ENCODE results near the gene RBM15B.

The RBM15B gene

GRCh38 chr3:51408021-51408420 is 16.9 kb downstream of the RBM15B start:
- TF ChIP-seq, protein P1, sequence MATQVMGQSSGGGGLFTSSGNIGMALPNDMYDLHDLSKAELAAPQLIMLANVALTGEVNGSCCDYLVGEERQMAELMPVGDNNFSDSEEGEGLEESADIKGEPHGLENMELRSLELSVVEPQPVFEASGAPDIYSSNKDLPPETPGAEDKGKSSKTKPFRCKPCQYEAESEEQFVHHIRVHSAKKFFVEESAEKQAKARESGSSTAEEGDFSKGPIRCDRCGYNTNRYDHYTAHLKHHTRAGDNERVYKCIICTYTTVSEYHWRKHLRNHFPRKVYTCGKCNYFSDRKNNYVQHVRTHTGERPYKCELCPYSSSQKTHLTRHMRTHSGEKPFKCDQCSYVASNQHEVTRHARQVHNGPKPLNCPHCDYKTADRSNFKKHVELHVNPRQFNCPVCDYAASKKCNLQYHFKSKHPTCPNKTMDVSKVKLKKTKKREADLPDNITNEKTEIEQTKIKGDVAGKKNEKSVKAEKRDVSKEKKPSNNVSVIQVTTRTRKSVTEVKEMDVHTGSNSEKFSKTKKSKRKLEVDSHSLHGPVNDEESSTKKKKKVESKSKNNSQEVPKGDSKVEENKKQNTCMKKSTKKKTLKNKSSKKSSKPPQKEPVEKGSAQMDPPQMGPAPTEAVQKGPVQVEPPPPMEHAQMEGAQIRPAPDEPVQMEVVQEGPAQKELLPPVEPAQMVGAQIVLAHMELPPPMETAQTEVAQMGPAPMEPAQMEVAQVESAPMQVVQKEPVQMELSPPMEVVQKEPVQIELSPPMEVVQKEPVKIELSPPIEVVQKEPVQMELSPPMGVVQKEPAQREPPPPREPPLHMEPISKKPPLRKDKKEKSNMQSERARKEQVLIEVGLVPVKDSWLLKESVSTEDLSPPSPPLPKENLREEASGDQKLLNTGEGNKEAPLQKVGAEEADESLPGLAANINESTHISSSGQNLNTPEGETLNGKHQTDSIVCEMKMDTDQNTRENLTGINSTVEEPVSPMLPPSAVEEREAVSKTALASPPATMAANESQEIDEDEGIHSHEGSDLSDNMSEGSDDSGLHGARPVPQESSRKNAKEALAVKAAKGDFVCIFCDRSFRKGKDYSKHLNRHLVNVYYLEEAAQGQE (IDR thresholded peaks at IDR 0.05; ENCODE audit: low read depth), result no peak
- TF ChIP-seq, protein P2, sequence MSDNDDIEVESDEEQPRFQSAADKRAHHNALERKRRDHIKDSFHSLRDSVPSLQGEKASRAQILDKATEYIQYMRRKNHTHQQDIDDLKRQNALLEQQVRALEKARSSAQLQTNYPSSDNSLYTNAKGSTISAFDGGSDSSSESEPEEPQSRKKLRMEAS (IDR thresholded peaks at IDR 0.05), result no peak
- TF ChIP-seq CREB1 (IDR thresholded peaks at IDR 0.05; ENCODE audit: low read depth) (no peak), ZBTB7A (IDR thresholded peaks at IDR 0.05; ENCODE audit: low read depth) (no peak), CEBPB (IDR thresholded peaks at IDR 0.05) (no peak)

- TF ChIP-seq CREB1 (IDR thresholded peaks at IDR 0.05; ENCODE audit: low read depth) (no peak), CEBPB (IDR thresholded peaks at IDR 0.05) (no peak), TAF1 (IDR thresholded peaks at IDR 0.05; ENCODE audit: low read depth) (no peak), TEAD4 (IDR thresholded peaks at IDR 0.05) (no peak), RAD21 (IDR thresholded peaks at IDR 0.05; ENCODE audit: low read depth) (no peak), YY1 (IDR thresholded peaks at IDR 0.05; ENCODE audit: low read depth) (no peak), EP300 (IDR thresholded peaks at IDR 0.05; ENCODE audit: borderline replicate concordance) (no peak), EGR1 (IDR thresholded peaks at IDR 0.05) (no peak), FOXM1 (IDR thresholded peaks at IDR 0.05; ENCODE audit: borderline replicate concordance, low read depth) (no peak), TCF12 (IDR thresholded peaks at IDR 0.05; ENCODE audit: low read depth) (no peak), ZBTB7A (IDR thresholded peaks at IDR 0.05; ENCODE audit: low read depth) (no peak), NFIC (IDR thresholded peaks at IDR 0.05) (no peak)
- TF ChIP-seq, protein P2 (IDR thresholded peaks at IDR 0.05), result no peak
- TF ChIP-seq, protein P1 (IDR thresholded peaks at IDR 0.05; ENCODE audit: low read depth), result no peak
- TF ChIP-seq, protein P3, sequence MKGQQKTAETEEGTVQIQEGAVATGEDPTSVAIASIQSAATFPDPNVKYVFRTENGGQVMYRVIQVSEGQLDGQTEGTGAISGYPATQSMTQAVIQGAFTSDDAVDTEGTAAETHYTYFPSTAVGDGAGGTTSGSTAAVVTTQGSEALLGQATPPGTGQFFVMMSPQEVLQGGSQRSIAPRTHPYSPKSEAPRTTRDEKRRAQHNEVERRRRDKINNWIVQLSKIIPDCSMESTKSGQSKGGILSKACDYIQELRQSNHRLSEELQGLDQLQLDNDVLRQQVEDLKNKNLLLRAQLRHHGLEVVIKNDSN (IDR thresholded peaks at IDR 0.05), result no peak
Observed at GRCh38 chr3:51408813-51409212, 17.7 kb downstream of the RBM15B start.

DNA sequence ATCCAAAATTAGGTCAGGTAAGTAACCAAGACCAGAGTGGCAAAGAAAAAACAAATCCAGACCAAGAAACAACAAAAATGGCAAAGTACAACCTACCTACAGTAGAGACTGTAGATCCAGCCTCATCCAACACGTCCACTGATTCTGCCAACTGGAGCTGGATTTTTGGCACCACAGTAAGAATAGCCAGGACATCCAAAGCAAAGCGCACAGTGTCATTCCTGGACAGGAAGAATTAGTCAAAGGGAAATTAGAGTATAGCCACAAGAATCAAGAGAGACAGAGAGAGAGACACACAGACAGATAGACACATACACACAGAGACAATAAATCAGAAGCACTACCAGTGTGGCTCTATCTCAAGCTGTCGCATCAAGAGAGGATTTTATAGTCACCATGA is 31.1 kb downstream of the RBM15B start:
- TF ChIP-seq, protein P2 (IDR thresholded peaks at IDR 0.05), result no peak
- TF ChIP-seq TCF12 (IDR thresholded peaks at IDR 0.05; ENCODE audit: low read depth), result no peak
- TF ChIP-seq, protein P1 (IDR thresholded peaks at IDR 0.05; ENCODE audit: low read depth), result no peak

- TF ChIP-seq YY1 (IDR thresholded peaks at IDR 0.05; ENCODE audit: low read depth) (no peak), TEAD4 (IDR thresholded peaks at IDR 0.05) (no peak), CREB1 (IDR thresholded peaks at IDR 0.05; ENCODE audit: low read depth) (no peak), RAD21 (IDR thresholded peaks at IDR 0.05; ENCODE audit: low read depth) (no peak), NFIC (IDR thresholded peaks at IDR 0.05) (no peak), CEBPB (IDR thresholded peaks at IDR 0.05) (no peak), ZBTB7A (IDR thresholded peaks at IDR 0.05; ENCODE audit: low read depth) (no peak), EGR1 (IDR thresholded peaks at IDR 0.05) (no peak)
- TF ChIP-seq, protein P1 (IDR thresholded peaks at IDR 0.05; ENCODE audit: low read depth), result no peak
- TF ChIP-seq, protein P3 (IDR thresholded peaks at IDR 0.05), result no peak
- TF ChIP-seq, protein P2 (IDR thresholded peaks at IDR 0.05), result no peak
Observed at GRCh38 chr3:51426921-51427320, 35.8 kb downstream of the RBM15B start.
